HL-60 (cell line): ENCODE results near the gene DTX3.

Experiments
- DNase-seq, 2 experiments: peaks; one replicate each; pipeline ENCODE4 v3.0.0-alpha.2; 2010 to 2020; ENCODE audit warnings: low read depth in 1 of 2, low spot score in 1 of 2
- H3K27ac ChIP-seq: fragments of 250-450 bp; sonication (Bioruptor Pico); replicated peaks from 2 replicates; pipeline ENCODE4 v1.5.1; 2020; ENCODE audit warnings: mild to moderate bottlenecking, moderate library complexity
- H3K27me3 ChIP-seq: fragments of 250-450 bp; sonication (Bioruptor Pico); 2 replicates; pipeline ENCODE4 v1.5.1; 2021; ENCODE audit warnings: mild to moderate bottlenecking, moderate library complexity; ENCODE audit not compliant: insufficient read depth, poor library complexity, severe bottlenecking
- H3K4me3 ChIP-seq: replicated peaks from 2 replicates; pipeline ENCODE4 v1.5.1; 2011; ENCODE audit warnings: mild to moderate bottlenecking, control low read depth, low read length; ENCODE audit not compliant: insufficient read depth
- GABPA ChIP-seq: IDR thresholded peaks from 2 replicates; pipeline ENCODE4 v1.6.1; 2012; ENCODE audit warnings: low read depth
- POLR2AphosphoS5 ChIP-seq: IDR thresholded peaks from 2 replicates; pipeline ENCODE4 v1.6.1; 2012; ENCODE audit warnings: low read depth
- SPI1 ChIP-seq: IDR thresholded peaks from 2 replicates; pipeline ENCODE4 v1.6.1; 2012; ENCODE audit warnings: low read depth, mild to moderate bottlenecking, borderline replicate concordance
- TF ChIP-seq, protein P1 (sequence below): IDR thresholded peaks from 2 replicates; pipeline ENCODE4 v1.6.1; 2012; ENCODE audit warnings: low read depth; ENCODE audit not compliant: insufficient replicate concordance
- TF ChIP-seq, protein P2 (sequence below): IDR thresholded peaks from one replicate; pipeline ENCODE4 v1.5.1; 2011; ENCODE audit warnings: low read length, control low read depth, inconsistent platforms; ENCODE audit not compliant: insufficient read depth

DTX3 gene

DNA sequence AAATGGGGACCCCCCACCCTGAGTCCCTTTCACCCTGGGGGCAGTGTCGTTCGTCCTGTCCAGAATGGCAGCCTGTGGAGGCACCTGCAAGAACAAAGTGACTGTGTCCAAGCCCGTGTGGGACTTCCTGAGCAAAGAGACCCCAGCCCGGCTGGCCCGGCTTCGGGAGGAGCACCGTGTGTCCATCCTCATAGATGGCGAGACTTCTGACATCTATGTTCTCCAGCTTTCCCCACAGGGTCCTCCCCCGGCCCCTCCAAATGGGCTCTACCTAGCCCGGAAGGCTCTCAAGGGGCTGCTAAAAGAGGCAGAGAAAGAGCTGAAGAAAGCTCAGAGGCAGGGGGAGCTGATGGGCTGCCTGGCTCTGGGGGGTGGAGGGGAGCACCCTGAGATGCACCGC is 2.2 kb downstream of the DTX3 start:
- DNase-seq, result no peak
- TF ChIP-seq POLR2AphosphoS5, result no peak
- TF ChIP-seq, protein P1, sequence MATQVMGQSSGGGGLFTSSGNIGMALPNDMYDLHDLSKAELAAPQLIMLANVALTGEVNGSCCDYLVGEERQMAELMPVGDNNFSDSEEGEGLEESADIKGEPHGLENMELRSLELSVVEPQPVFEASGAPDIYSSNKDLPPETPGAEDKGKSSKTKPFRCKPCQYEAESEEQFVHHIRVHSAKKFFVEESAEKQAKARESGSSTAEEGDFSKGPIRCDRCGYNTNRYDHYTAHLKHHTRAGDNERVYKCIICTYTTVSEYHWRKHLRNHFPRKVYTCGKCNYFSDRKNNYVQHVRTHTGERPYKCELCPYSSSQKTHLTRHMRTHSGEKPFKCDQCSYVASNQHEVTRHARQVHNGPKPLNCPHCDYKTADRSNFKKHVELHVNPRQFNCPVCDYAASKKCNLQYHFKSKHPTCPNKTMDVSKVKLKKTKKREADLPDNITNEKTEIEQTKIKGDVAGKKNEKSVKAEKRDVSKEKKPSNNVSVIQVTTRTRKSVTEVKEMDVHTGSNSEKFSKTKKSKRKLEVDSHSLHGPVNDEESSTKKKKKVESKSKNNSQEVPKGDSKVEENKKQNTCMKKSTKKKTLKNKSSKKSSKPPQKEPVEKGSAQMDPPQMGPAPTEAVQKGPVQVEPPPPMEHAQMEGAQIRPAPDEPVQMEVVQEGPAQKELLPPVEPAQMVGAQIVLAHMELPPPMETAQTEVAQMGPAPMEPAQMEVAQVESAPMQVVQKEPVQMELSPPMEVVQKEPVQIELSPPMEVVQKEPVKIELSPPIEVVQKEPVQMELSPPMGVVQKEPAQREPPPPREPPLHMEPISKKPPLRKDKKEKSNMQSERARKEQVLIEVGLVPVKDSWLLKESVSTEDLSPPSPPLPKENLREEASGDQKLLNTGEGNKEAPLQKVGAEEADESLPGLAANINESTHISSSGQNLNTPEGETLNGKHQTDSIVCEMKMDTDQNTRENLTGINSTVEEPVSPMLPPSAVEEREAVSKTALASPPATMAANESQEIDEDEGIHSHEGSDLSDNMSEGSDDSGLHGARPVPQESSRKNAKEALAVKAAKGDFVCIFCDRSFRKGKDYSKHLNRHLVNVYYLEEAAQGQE, result no peak
- TF ChIP-seq GABPA, result no peak
- TF ChIP-seq SPI1, result no peak
- TF ChIP-seq, protein P2, sequence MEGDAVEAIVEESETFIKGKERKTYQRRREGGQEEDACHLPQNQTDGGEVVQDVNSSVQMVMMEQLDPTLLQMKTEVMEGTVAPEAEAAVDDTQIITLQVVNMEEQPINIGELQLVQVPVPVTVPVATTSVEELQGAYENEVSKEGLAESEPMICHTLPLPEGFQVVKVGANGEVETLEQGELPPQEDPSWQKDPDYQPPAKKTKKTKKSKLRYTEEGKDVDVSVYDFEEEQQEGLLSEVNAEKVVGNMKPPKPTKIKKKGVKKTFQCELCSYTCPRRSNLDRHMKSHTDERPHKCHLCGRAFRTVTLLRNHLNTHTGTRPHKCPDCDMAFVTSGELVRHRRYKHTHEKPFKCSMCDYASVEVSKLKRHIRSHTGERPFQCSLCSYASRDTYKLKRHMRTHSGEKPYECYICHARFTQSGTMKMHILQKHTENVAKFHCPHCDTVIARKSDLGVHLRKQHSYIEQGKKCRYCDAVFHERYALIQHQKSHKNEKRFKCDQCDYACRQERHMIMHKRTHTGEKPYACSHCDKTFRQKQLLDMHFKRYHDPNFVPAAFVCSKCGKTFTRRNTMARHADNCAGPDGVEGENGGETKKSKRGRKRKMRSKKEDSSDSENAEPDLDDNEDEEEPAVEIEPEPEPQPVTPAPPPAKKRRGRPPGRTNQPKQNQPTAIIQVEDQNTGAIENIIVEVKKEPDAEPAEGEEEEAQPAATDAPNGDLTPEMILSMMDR, result no peak
- H3K27ac ChIP-seq, result no peak overlapping the region
- H3K27me3 ChIP-seq, result peaks cover 47% of the 10 kb centered on the region
- H3K4me3 ChIP-seq, result no peak overlapping the region

DNA sequence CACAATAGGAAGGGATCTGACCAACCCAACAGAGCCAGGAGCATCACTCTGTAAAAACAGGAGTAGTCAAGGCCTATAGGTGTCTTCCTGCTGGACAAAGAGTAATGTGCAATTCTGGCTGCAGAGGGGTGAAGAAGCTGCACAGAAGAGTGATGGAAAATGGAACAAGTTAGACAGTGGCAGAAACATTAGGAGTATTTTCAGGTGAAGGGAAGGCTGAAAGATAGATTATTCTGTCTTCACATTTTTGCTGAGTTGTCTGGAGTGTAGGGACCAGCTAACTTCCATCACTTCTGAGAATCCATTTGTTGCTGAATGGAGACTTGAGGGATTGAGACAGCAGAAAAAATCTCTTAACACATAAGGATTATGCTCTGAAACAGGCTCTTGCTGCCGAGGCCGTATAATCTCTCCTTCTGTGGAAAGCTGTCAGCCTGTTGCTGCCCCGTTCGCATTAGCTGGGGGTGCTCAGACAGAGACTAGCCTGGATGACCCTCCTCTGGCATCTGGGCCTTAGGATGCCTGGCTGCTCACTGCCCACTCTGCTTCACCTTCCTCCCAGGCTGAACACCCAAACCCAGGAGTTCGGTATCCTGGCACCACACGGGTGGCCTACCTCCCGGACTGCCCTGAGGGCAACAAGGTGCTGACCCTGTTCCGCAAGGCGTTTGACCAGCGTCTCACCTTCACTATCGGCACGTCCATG is 3.5 kb downstream of the DTX3 start:
- Histone ChIP-seq H3K4me3 (no peak overlapping the region), H3K27me3 (peaks cover 60% of the 10 kb centered on the region), H3K27ac (no peak overlapping the region)
- no peak for DNase-seq
- TF ChIP-seq SPI1 (no peak), POLR2AphosphoS5 (no peak), GABPA (no peak)
- TF ChIP-seq, protein P1, result no peak
- TF ChIP-seq, protein P2, result no peak

DNA sequence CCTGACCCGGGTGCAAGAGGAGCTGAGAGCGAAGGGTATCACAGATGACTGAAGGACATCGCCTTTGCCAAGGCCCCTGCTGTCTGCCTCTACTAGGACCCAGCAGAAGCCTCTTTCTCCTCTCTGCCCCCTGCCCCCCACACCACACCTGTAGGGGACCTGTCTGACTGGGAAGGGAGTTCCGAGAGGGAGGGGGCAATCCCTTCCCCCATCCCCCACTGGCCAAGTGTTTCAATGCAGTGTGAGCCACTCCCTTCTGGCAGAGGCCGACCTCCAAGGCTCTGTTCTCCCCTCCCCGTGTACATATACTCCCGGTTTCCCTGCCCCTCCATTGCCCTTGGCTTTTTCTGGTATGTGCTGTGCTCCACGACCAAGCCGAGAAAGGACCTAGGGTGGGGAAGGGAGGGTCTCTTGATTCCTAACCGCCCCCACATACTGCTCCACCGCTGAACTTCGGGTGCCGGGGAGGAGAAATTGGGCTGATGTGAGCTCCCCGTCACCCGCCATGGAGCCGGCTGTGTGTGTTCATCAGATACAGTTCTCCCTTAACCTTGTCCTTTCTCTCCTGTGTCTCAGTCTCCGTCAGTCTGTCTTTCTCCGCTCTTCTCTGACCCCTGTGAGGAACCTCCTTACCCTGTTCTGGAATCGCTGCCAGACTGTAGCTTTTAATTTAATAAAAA is 4.6 kb downstream of the DTX3 start:
- no peak overlapping the region for H3K4me3 ChIP-seq
- no peak for DNase-seq
- TF ChIP-seq POLR2AphosphoS5 (no peak), GABPA (no peak), SPI1 (no peak)
- TF ChIP-seq, protein P2, result no peak
- TF ChIP-seq, protein P1, result no peak
- H3K27me3 ChIP-seq, result peaks cover 68% of the 10 kb centered on the region
- no peak overlapping the region for H3K27ac ChIP-seq
